Measurements from ENCODE around the gene ATP11B.

- no peak for TF ChIP-seq POLR2A (IDR thresholded peaks at IDR 0.05)
- TF ChIP-seq CTCF (IDR thresholded peaks at IDR 0.05), result no peak
Measured at GRCh38 chr3:182914341-182914740, 121.0 kb downstream of the ATP11B start.
